GM12873 (cell line): ENCODE data around the gene CYCS.

ENCODE experiments used
- CTCF ChIP-seq: IDR thresholded peaks from 2 replicates; pipeline ENCODE4 v1.5.1; 2012; ENCODE audit warnings: low read depth, mild to moderate bottlenecking, moderate library complexity, low read length, control low read depth; ENCODE audit not compliant: insufficient read depth; ENCODE audit errors: missing control alignments

The CYCS gene

GRCh38 chr7:25118048-25118753 lies 6.9 kb downstream of the CYCS start:
- TF ChIP-seq CTCF = no peak

- no peak for TF ChIP-seq CTCF
These were observed 7.6 kb downstream of the CYCS start for GRCh38 chr7:25117226-25118047.

GRCh38 chr7:25116621-25117020 lies 8.4 kb downstream of the CYCS start:
- no peak for TF ChIP-seq CTCF

- TF ChIP-seq CTCF = no peak
These were observed 15.8 kb downstream of the CYCS start for GRCh38 chr7:25109276-25109675.

- TF ChIP-seq CTCF = no peak
These were observed 19.1 kb downstream of the CYCS start for GRCh38 chr7:25105911-25106310.

- no peak for TF ChIP-seq CTCF
These were observed 21.3 kb downstream of the CYCS start for GRCh38 chr7:25103773-25104172.

- TF ChIP-seq CTCF = no peak
These were observed 23.2 kb downstream of the CYCS start for GRCh38 chr7:25101817-25102216.
